Measurements from ENCODE around the gene PLG. TPM values are rescaled to one million over a fixed set of nuclear protein-coding genes. Genes with fewer than 3 reads are reported as not detected.
"Not testable (repeated sequence)": the region's sequence is repeated elsewhere in the genome, so short reads cannot be mapped to it uniquely, and the experiment has no call there.

The PLG gene
- total RNA-seq, 2 donors from 2014 or later: 0.17 TPM; not detected in 1

- TF ChIP-seq POLR2AphosphoS5 (IDR thresholded peaks at IDR 0.05) (no peak), CTCF (IDR thresholded peaks at IDR 0.05) (no peak), POLR2A (IDR thresholded peaks at IDR 0.05) (no peak)
- Histone ChIP-seq H3K4me1 (replicated peaks) (no peaks in the 10 kb centered on the region), H3K4me3 (no peak overlapping the region), H3K27me3 (replicated peaks; ENCODE audit: insufficient read depth) (no peaks in the 10 kb centered on the region), H3K9me3 (no peaks in the 10 kb centered on the region), H3K36me3 (no peaks in the 10 kb centered on the region), H3K27ac (no peak overlapping the region)
- WGBS: 96% methylated on average over 5 of the region's 5 CpGs
- intact Hi-C loops (cut with DNase I): no loop called here
- DNase-seq (ENCODE audit: low spot score): no peak
These were observed 9.6 kb upstream of the PLG start for GRCh38 chr6:160692369-160692959.

- intact Hi-C loops (cut with DNase I); H3K9me3 ChIP-seq; DNase-seq (ENCODE audit: low spot score): not testable (repeated sequence)
These were observed 7.0 kb upstream of the PLG start for GRCh38 chr6:160695025-160695424.

GRCh38 chr6:160695622-160696021, 6.4 kb upstream of the PLG start:
- H3K27ac ChIP-seq; H3K9me3 ChIP-seq; H3K4me1 ChIP-seq (replicated peaks); H3K4me3 ChIP-seq; H3K36me3 ChIP-seq; H3K27me3 ChIP-seq (replicated peaks; ENCODE audit: insufficient read depth); DNase-seq (ENCODE audit: low spot score); intact Hi-C loops (cut with DNase I): not testable (repeated sequence)
- WGBS: 81% methylated on average over 2 of the region's 2 CpGs

More at GRCh38 chr6:160695025-160695424, 7.0 kb upstream of the PLG start:
- not testable (repeated sequence) for H3K27me3 ChIP-seq (replicated peaks; ENCODE audit: insufficient read depth); H3K27ac ChIP-seq; H3K36me3 ChIP-seq; H3K4me3 ChIP-seq; H3K4me1 ChIP-seq (replicated peaks)

GRCh38 chr6:160696884-160697283, 5.2 kb upstream of the PLG start:
- H3K4me3 ChIP-seq; DNase-seq (ENCODE audit: low spot score); H3K27me3 ChIP-seq (replicated peaks; ENCODE audit: insufficient read depth); H3K4me1 ChIP-seq (replicated peaks); intact Hi-C loops (cut with DNase I); H3K36me3 ChIP-seq; H3K27ac ChIP-seq; H3K9me3 ChIP-seq: not testable (repeated sequence)
- WGBS: 34% methylated on average over 3 of the region's 3 CpGs

GRCh38 chr6:160697826-160698225, 4.2 kb upstream of the PLG start:
- intact Hi-C loops (cut with DNase I): no loop called here
- Histone ChIP-seq H3K36me3 (no peaks in the 10 kb centered on the region), H3K27me3 (replicated peaks; ENCODE audit: insufficient read depth) (no peaks in the 10 kb centered on the region), H3K9me3 (no peaks in the 10 kb centered on the region), H3K4me3 (no peak overlapping the region), H3K27ac (no peak overlapping the region), H3K4me1 (replicated peaks) (no peaks in the 10 kb centered on the region)
- WGBS: 84% methylated on average over 6 of the region's 6 CpGs
- TF ChIP-seq CTCF (IDR thresholded peaks at IDR 0.05) (no peak), POLR2AphosphoS5 (IDR thresholded peaks at IDR 0.05) (no peak), POLR2A (IDR thresholded peaks at IDR 0.05) (no peak)
- DNase-seq (ENCODE audit: low spot score): no peak

- H3K9me3 ChIP-seq; H3K4me3 ChIP-seq; DNase-seq (ENCODE audit: low spot score); H3K4me1 ChIP-seq (replicated peaks); intact Hi-C loops (cut with DNase I); H3K36me3 ChIP-seq; H3K27ac ChIP-seq; H3K27me3 ChIP-seq (replicated peaks; ENCODE audit: insufficient read depth): not testable (repeated sequence)
- 94% methylated on average over 7 of the region's 7 CpGs for WGBS
These were observed 2.6 kb downstream of the PLG start for GRCh38 chr6:160704688-160705087.

- intact Hi-C loops (cut with DNase I); H3K4me3 ChIP-seq; H3K36me3 ChIP-seq; H3K9me3 ChIP-seq; DNase-seq (ENCODE audit: low spot score); H3K27ac ChIP-seq; H3K27me3 ChIP-seq (replicated peaks; ENCODE audit: insufficient read depth); H3K4me1 ChIP-seq (replicated peaks): not testable (repeated sequence)
These were observed 6.9 kb downstream of the PLG start for GRCh38 chr6:160708993-160709392.

Measured in prostate gland (tissue), 2 donors.